ENCODE data around the gene TMEM156.
A peak's percentile ranks its signal among the peaks of the same experiment; 100 is the strongest.
"Not testable (repeated sequence)": the region's sequence is repeated elsewhere in the genome, so short reads cannot be mapped to it uniquely, and the experiment has no call there.

TMEM156 gene

DNA sequence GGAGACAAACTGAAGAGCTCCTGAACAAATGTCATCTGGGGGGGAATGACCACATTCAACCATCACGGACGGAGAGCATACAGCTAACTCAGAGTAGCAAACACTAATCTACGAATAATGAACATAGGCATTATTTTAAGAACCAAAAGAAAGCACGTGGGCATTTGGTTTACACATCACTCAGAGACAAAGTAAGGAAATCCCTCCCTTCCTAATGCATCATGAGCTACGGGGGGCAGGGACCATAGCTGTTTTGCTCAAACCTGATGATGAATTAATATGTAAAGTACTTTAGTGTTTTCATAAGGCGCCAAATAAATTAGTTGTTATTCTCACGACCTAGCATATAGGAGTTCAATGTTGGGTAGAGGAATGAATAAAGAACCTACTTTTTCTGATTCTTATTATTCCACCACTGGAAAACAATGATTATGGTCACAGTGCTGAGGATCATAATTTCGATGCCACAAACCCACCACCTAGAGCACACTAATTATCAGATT, 11.7 kb upstream of the TMEM156 start:
- DNase-seq (ENCODE audit: low read depth): peak; percentile 41

DNA sequence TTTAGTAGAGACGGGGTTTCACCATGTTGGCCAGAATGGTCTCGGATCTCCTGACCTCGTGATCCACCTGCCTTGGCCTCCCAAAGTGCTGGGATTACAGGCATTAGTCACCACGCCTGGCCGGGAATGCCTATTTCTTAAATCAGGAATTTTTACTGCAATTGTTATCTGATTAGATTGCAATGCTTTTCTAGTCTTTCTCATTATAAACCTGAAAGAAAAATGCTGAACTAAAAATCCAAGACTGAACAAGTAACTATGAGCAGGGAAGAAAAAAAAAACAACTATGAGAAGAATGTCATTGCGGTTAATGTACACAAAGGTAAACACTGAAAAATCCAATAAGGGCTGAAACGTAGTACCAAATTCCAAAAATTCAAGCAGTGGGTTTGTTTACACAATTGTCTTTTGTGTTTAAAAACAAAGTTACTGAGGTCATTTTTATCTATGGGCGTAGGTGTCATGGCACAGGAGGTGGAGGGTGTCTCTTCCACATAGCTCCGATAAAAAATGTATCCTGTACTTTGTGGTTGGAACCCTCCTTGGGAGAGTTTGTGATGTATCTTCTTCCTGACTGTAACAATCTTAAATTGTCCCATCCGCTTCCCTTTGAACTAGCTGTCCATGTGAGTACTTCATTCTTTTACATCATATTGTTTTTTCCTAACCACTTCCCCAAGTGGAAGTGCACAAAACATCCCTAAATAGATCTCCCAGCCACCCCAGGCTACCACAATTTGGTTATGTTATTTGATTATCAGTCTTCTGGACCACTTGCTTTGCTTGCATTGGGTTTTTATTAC, 11.1 kb upstream of the TMEM156 start:
- DNase-seq (ENCODE audit: low read depth): peak; percentile 79

DNA sequence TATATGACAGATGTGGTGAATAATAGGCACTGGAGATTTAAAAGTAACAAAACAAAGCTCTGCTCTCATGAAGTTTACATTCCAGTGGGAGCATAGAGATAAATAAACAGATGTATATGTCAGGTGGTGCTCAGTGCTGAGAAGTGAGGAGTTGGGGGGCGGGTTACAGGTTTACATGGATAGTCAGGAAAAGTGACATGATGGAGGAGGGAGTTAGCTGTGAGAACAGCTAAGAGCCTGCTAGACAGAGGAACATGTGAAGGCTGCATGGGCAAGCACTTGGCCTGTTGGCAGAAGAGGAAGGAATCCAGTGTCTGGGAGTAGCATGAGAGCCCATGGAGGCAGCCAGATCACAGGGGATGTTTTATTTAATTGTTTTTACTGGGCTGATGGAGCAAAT, 10.2 kb upstream of the TMEM156 start:
- no peak for DNase-seq (ENCODE audit: low read depth)

DNA sequence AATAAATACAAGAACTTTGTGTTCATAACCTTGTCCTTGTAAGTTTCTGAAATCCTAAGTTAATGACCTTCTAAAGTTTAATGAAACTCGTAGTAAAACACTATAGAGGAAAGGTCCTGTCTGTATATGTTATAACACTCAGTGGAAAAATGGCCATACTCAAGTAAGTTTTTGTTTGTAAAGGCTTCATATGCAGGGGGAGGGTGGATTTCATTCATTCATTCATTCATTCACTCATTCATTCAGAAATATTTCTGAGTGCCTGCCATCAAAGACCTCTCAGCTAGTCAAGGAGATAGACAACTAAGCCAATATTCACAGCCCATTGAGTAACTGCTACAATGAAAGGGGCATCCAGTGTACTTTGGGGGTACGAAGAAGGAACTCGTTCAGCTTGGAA, 6.9 kb upstream of the TMEM156 start:
- DNase-seq (ENCODE audit: low read depth): no peak

DNA sequence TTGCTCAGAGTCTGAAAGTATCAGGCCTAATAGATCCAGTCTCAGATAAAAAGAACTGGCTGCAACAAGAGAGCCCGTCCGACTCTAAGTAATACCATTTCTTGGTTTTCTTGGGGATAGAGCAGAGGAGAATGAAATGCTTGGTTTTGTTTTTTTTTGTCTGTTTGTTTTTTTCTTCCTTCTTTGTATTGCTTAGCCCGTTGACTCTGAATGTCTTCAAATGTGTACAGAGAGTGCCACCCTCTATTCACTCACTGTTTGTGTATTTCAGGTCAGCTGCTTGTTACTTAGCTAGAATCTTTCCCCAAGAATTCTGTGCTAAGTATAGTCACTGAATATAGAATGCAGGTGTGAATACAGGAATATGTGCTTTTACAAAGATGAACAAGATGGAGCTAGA, 5.7 kb upstream of the TMEM156 start:
- DNase-seq (ENCODE audit: low read depth): no peak

DNA sequence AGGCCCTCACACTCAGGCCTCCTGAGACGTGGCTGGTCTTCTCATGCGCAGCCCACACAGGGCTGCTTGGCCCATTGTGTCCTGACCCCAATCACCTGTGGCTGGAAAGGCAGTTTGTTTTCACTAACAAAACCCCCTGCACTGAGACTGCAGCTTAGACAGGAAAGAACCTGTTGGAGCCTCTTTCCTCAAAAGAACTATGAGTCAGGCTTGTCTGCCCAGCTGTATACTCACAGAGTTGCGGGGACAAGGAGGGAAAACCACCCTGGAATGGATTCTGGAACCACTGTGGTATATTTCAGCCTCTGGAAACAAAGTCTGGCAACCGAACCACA, 5.2 kb upstream of the TMEM156 start:
- DNase-seq (ENCODE audit: low read depth): peak; percentile 18

DNA sequence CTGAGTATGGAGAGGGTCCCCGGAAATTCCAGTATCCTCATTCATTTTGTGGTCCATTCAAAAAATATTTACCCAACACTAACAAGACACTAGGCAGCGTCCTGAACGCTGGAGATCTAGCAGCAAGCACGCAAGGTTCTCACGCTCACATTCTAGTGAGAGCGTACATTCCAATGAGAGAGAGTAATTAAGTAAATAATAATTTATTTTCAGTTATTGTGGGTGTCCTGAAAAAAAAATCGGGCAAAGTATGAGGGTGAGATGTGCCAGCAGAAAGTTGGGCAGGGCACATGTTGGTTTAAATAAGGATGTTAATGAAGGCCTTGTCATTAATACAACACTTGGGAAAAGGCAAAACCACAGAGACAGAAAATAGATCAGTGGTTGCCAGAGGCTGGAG, 4.0 kb upstream of the TMEM156 start:
- peak; percentile 74 for DNase-seq (ENCODE audit: low read depth)

DNA sequence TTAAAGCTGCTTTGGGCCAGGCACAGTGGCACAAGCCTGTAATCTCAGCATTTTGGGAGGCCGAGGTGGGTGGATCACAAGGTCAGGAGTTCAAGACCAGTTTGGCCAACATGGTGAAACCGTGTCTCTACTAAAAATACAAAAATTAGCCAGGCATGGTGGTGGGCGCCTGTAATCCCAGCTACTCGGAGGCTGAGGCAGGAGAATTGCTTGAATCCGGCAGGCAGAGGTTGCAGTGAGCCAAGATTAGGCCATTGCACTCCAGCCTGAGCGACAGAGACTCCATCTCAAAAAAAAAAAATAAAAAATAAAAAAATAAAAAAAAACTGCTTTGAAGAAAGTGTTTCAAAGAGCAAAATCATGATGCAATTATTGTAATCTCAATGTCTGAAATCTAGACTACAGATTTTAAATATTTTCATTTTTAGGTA, 604 bp downstream of the TMEM156 start:
- DNase-seq (ENCODE audit: low read depth): not testable (repeated sequence)

DNA sequence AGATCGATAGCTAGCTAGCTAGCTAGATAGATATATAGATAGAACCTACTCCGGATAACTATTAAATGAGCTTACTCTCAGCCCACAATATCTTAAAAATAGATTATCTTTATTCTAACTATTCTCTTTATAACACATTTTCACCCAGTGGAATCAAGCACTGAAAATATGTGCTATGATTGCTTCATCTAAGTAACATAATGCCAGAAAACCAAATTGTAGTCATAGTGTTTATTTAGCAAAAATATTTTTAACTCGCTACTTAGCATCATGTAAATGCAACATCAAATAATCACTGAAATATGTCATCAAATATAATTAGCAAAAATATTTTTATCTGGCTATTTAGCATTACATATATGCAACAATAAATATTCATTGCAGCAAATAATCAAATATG, 1.5 kb downstream of the TMEM156 start:
- DNase-seq (ENCODE audit: low read depth): peak; percentile 23

DNA sequence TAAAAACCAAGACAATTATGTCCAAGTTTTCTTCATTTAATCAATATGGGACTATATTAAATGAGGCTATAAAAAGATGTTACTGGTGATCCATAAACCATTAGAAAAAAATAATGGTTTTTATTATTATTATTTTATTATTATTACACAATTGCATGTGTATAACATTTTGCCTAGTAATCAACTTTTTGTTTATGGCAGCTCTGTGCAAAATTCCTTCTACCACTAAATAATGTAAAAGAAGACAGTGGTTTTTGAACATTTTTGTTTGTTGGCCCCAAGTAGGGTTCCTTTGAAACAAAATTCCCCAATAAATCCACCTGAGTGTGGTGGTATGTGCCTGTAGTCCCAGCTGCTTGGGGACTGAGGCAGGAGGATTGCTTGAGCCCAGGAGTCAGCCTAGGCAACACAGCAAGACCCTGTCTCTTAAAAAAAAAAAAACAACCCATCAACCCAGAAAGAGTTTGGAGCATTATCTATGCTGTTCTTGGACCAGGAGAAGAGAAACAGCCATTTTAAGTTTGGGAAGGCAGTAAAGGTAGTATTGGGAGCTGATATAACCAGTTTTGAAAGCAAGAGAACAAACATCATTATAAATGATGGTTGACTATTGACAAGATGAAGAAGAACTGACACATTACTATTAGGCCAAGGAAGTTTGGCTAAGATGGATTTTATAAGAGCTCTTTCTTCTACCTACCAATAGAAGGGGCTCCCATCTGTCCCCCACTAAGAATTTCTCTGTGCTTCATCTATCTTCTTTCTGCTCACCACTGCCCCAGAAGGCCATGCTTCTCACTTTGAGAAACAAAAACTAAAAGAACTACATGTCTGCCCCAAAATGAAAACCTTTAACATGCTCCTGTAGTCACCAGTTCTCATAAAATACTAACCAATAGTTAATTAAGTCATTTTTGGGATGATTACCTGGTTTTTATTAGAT, 2.2 kb downstream of the TMEM156 start:
- no peak for DNase-seq (ENCODE audit: low read depth)

DNA sequence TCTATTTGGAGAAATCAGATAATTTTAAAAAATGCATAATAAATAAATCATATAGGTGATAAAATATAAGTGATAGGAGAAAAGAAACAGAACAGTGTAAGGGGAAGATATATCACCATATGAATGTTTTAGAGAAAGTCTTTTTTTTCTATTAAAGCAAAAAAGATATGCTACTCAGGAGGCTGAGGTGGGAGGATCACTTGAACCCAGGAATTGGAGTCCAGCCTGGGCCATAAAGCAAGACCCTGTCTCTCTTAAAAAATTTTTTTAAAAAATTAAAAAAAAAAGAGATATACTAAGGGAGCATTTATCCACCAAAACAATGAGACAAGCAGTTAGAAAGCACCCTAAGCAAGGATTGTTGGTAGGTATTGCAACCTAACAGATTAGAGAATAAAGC, 6.1 kb downstream of the TMEM156 start:
- DNase-seq (ENCODE audit: low read depth): no peak

DNA sequence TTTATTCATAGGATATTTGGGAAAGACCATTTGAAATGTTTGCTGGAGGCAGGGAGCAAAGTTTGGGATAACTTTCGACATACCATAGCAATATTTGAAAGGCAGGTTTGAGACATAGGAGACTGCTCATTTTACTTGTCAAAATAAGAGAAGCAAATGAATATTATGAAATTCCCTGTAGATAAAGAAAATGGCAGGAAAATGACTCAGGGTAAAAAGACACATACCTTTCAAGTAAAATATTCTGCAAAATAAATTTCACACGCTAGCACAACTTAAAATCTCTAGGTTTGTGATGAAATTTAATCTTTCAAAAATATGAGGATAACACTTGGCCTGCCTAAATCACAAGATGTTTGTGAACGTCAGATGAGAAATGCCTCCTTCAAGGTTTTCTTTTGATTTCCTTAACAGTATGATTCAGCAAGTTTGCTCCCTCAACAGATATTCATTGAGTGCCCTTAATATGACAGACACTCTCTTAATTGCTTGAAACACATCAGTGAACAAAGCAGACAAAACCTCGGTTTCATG, 6.6 kb downstream of the TMEM156 start:
- no peak for DNase-seq (ENCODE audit: low read depth)

DNA sequence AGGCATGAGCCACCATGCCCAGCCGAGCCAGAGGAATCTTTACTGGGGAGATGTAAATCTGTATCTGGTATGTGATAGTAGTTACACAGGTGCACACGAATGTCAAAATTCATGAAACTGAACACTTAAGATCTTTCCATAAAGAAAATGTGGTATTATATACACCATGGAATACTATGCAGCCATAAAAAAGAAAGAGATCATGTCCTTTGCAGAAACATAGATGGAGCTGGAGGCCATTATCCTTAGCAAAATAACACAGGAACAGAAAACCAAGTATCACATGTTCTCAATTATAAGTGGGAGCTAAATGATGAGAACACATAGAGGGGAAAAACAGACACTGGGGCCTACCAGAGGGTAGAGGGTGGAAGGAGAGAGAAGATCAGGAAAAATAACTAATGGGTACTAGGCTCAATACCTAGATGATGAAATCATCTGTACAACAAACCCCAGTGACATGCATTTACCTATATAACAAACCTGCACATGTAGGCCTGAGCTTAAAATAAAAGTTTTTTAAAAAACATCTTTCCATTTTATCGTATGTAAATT, 7.8 kb downstream of the TMEM156 start:
- no peak for DNase-seq (ENCODE audit: low read depth)

DNA sequence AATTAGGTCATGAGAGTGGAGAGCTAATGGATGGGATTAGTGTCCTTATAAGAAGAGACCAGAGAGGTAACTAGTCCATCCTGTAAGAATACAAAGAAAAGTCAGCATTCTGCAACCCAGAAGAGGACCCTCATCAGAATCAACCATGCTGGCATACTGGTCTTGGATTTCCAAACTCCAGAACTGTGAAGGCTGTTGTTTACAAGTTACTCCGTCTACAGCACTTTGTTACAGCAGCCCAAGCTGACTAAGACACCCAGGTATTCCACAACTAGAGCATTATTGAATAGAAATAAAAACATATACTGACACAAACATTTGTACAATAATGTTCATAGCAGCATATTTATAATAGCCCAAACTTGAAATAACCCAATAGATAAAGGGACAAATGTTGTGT, 9.2 kb downstream of the TMEM156 start:
- no peak for DNase-seq (ENCODE audit: low read depth)

DNA sequence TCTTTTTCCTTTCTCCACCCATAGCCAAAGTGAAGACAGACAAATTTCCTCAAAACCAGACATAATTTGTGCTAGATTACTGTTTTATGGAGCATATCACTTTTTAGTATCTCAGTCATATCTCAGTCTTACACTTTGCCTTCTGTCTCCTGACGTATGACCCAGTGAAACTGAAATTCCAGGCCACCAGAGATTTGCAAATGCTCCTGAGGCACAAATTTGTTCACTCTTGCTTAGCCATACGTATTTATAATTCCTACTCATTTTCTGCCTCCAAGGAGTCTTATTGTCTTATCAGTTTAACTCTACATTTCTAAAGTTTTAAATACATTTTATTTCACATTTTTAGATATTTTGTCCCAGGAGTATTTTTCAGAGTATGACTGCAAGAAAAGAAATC, 10.0 kb downstream of the TMEM156 start:
- no peak for DNase-seq (ENCODE audit: low read depth)

DNA sequence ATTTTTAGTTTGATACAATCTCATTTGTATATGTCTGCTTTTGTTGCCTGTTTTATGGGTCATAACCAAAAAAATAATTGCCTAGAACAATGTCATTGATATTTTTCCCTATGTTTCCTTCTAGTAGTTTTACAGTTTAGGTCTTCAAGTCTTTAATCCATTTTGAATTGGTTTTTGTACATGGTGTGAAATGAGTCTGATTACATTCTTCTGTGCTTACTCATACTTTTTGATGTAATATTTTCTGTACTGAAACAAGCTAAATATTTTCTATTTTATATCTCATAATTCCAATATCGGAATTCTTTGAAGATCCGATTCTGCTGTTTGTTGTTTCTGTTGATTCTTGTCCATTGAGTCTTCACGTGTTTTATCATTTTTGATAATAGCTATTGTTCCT, 10.6 kb downstream of the TMEM156 start:
- DNase-seq (ENCODE audit: low read depth): no peak

DNA sequence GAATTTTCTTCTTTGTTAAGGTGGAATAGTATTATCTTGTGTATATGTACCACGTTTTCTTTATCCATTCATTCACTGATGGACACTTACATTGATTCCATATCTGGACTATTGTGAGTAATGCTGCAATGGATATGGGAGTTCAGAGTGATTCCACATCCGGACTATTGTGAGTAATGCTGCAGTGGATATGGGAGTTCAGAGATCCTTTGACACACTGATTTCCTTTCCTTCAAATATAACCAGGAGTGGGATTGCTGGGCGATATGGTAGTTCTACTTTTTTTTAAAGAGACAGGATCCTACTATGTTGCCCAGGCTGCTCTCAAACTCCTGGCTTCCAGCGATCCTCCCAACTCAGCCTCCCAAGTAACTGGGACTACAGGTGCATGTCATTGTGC, 12.1 kb downstream of the TMEM156 start:
- DNase-seq (ENCODE audit: low read depth): no peak

DNA sequence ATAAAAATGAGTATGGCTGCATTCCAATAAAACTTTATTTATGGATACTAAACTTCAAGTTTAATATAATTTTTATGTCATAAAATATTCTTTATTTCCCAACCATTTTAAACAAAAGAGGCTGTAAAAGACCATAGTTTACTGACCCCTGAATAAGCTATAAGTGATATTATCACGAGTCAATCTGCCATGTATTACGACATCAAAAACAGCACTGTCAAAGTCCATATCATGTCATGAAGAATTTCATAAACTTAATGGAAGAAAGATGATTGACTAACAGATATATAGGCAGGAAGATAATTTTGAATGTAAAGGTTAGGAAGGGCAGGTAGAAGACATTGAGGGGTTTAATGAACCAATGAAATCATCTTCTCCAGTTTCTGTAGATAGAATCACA, 18.2 kb downstream of the TMEM156 start:
- no peak for DNase-seq (ENCODE audit: low read depth)

DNA sequence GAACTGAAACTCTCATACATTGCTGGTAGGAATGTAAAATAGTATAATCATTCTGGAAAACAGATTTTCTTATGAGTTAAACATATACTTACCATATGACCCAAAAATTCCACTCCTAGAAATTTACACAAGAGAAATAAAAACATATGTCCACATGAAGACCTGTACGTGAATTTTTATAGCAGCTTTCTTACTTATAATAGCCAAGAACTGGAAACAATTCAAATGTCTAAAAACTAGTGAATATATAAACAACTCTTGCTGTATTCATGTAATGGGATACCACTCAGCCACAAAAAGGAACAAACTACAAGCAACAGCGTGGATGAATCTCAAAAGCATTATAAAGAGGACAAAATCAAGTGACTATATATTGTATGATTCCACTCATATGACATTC, 27.5 kb downstream of the TMEM156 start:
- no peak for DNase-seq (ENCODE audit: low read depth)

DNA sequence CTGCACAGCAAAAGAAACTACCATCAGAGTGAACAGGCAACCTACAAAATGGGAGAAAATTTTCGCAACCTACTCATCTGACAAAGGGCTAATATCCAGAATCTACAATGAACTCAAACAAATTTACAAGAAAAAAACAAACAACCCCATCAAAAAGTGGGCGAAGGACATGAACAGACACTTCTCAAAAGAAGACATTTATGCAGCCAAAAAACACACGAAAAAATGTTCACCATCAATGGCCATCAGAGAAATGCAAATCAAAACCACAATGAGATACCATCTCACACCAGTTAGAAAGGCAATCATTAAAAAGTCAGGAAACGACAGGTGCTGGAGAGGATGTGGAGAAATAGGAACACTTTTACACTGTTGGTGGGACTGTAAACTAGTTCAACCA, 30.2 kb downstream of the TMEM156 start:
- not testable (repeated sequence) for DNase-seq (ENCODE audit: low read depth)

DNA sequence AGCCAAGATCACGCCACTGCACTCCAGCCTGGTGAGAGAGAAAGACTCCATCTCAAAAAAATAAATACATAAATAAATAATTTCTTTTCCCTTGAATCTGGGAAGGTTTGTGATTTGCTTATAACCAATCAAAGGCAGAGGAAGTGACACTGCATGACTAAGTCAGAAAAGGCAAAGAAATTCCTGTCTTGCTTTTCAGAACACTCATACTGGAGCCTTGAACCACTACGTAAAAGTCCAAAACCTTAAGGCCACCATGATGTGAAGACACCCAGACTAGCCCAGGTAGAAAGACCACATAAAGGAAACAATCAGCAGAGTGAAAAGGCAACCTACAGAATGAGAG, 36.6 kb downstream of the TMEM156 start:
- no peak for DNase-seq (ENCODE audit: low read depth)

DNA sequence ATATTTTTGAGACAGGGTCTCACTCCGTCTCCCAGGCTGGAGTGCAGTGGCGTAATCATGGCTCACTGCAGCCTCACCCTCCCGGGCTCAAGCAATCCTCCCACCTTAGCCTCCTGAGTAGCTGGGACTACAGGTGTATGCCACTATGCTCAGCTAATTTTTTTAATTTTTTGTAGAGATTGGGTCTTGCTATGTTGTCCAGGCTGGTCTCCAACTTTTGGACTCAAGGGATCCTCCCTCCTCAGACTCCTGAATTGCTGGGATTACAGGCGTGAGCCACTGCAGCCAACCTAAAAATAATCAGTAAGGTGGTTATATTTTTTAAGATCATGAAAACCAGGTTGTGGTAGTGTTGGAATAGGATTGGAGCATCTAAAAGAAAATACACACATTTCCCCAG, 38.1 kb downstream of the TMEM156 start:
- DNase-seq (ENCODE audit: low read depth): no peak

DNA sequence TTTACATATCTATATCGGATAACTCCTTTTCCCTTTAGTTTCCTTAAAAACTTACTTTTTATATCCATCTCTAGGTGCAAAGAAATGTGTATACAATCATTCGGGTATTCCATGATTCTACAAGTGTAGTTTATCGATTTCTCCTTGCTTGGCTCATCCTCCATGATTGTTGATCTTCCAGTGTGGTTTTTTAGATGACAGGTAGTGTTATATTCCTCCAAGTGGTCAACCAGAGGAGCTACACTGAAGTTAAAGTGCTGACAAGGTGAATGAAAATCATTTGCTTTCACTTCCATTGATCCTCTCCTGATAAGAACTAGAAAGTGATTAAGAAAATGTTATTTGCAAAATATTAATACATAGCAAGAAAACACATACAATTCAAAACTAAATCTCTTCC, 38.5 kb downstream of the TMEM156 start:
- no peak for DNase-seq (ENCODE audit: low read depth)
